ENCODE data around the gene CBS. TPM values are rescaled to one million over a fixed set of nuclear protein-coding genes. Genes with fewer than 3 reads are reported as not detected.

The CBS gene
- total and polyA plus RNA-seq, 5 donors = 4.8 to 13.3 (median 10.5) TPM

GRCh38 chr21:43005635-43006034, 70.0 kb downstream of the CBS start:
- Histone ChIP-seq H3K27ac (ENCODE audit: low read length) (no peak overlapping the region), H3K9me3 (ENCODE audit: control insufficient read depth, low read length) (no peaks in the 10 kb centered on the region), H3K4me1 (ENCODE audit: control insufficient read depth, insufficient read depth, low read length) (peaks cover 3% of the 10 kb centered on the region), H3K27me3 (ENCODE audit: control insufficient read depth, insufficient read depth) (no peaks in the 10 kb centered on the region), H3K4me3 (ENCODE audit: low read length) (no peak overlapping the region)
- DNase-seq (no peak), ATAC-seq (no peak)
- 85% methylated on average over 9 of the region's 9 CpGs for WGBS
- intact Hi-C loops (cut with DNase I) = no loop called here

- no peak overlapping the region for H3K4me3 ChIP-seq (ENCODE audit: low read length)
- H3K27me3 ChIP-seq (ENCODE audit: control insufficient read depth, insufficient read depth) = no peaks in the 10 kb centered on the region
- WGBS = 77% methylated on average over 8 of the region's 8 CpGs
- intact Hi-C loops (cut with DNase I) = no loop called here
- H3K27ac ChIP-seq (ENCODE audit: low read length) = no peak overlapping the region
- DNase-seq (no peak), ATAC-seq (no peak)
- H3K4me1 ChIP-seq (ENCODE audit: control insufficient read depth, insufficient read depth, low read length) = peaks cover 3% of the 10 kb centered on the region
- no peaks in the 10 kb centered on the region for H3K9me3 ChIP-seq (ENCODE audit: control insufficient read depth, low read length)
Measured at GRCh38 chr21:43004926-43005325, 70.7 kb downstream of the CBS start.

Other genes starting within 250 kb of the CBS start
- gene WDR4, start 196.3 kb downstream of the CBS start, total RNA-seq = 1 to 10 TPM; 4.3 to 7.7 (median 5.3) TPM
- gene WDR4, start 196.3 kb downstream of the CBS start, polyA plus RNA-seq = 3.7 TPM
- 10 to 100 TPM; 48.0 to 52.2 (median 50.7) TPM for gene NDUFV3, start 182.5 kb downstream of the CBS start, total RNA-seq
- gene NDUFV3, start 182.5 kb downstream of the CBS start, polyA plus RNA-seq = 45.4 TPM
- gene ERVH48-1, start 150.2 kb downstream of the CBS start, total RNA-seq = not detected
- gene ERVH48-1, start 150.2 kb downstream of the CBS start, polyA plus RNA-seq = 0.07 TPM
- 1 to 10 TPM; 4.5 to 9.0 (median 7.8) TPM for gene PKNOX1, start 101.3 kb downstream of the CBS start, total RNA-seq
- gene PKNOX1, start 101.3 kb downstream of the CBS start, polyA plus RNA-seq = 3.7 TPM
- gene U2AF1, start 31.7 kb upstream of the CBS start, total RNA-seq = 10 to 100 TPM in 3 of 4 donors, 1 to 10 TPM in 1; 8.1 to 25.9 (median 15.8) TPM
- 42.8 TPM for gene U2AF1, start 31.7 kb upstream of the CBS start, polyA plus RNA-seq
- not detected for gene CRYAA, start 93.2 kb upstream of the CBS start, total RNA-seq
- gene CRYAA, start 93.2 kb upstream of the CBS start, polyA plus RNA-seq = not detected

All from right cardiac atrium (tissue), 5 donors.